Brain pericyte (primary cell): ENCODE measurements around the gene SEC22C.

Experiments
- DNase-seq: peaks from one replicate; pipeline ENCODE4 v3.0.0-alpha.2; 2012; ENCODE audit warnings: low read depth, low spot score

SEC22C gene

DNA sequence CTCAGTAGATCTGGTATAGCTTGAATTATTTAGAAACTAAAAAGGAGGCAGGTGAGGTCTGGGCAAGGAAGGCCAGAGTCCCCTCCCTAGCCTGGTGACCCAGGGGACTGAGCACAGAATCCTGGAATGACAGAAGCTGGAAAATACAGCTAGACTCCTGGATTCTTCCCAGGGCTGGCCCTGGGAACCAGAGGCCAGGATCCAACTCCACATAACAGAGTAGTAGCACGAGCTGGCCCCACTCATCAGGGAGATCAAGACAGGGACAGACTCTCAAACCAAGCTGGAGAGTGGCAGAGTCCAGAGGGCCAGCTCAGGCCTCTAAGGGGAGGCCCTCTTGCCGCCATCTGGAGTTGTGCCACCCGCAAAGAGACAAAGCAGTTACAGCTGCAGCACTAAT, 68.6 kb downstream of the SEC22C start:
- no peak for DNase-seq

DNA sequence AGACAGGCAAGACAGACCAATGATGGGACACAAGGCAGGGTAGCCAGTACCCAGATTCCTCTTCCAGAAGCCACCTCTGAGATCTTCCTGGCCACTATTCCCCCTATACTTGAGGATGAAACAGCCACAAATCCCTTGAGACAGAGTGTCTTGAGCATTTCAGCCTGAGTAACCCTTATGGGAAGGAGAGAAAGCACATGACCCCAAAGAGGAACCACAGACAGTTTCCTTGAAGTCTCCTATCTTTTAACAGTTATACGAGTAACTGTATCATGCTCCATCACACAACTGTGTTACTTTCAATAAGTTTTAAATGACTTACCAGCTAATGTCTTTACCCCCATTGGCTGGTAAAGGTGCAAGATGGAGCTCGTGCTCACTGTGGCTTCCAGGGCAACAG, 70.0 kb downstream of the SEC22C start:
- no peak for DNase-seq

DNA sequence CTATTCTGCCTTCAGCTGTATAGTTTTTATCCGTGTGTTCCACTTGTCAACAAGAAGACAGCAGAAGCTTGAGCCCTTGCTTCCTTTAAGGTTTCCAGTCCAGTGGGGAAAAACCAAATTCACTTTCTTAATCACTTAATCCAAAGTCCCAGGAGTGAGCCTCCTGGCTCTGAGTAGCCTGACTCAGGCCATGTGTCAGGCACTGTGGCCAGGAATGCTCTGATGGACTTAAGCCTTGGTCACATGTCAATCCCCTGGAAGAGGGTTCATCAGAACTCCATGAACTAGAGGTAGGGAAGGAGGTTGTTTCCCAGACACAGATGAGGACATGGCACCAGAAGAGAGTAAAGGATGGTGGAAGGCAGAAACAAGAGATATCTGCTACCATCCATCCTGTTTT, 70.6 kb downstream of the SEC22C start:
- no peak for DNase-seq

DNA sequence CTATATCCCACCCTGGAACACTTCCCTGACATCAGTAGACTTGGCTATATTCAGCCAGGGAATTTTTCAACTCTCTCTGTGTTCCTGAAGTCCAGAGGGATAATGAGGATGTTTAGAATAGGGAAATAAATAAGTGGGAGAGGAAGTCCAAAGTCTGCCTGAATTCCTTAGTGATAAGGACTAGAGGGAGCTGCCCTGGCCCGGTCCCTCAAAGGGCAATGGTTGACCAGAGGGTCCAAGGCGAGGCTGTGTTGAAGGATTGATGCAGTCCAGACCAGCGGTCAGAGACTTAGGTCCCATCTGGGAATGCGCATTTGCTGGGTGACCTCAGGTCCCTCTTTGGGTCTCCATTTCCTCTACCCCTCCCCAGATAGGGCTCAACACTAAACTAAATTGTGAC, 71.4 kb downstream of the SEC22C start:
- DNase-seq: no peak

DNA sequence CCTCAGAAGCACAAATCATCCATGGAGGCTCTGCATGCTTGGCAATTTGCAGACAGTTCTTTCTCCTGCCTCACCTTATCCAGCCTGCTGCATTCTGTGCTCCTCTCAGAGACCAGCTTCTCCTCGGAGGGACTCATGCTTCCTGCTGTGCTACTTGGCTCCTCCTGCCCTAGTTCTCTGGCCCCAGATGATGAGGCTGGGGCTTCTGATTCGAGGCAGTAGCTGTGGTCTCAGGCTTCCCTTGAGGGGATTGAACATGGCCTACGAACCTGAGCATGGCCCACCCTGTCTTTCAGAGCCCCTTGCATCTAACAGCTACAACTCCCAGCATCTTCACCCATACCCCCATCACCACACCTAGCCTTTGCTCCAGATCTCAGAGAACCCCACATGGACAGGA, 72.7 kb downstream of the SEC22C start:
- no peak for DNase-seq

DNA sequence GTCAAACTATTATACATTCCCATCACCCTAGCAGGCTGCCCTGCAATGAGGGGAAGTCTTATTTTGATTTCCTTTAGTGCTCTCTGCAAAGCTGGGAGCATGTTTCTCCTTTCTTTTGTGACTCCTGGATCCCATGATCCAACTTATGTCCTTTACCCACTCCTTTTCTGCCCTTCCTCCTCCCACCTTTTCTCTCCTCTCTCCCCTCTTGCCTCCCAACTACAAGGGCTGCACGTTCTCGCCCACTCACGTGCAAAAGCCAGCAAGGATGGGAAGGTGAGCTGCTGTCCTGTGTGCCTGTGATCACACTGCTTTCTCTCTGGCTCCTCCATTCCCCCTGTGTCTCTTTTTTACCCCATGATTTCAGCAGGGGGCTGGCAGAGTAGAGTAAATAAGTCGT, 73.2 kb downstream of the SEC22C start:
- DNase-seq: no peak

DNA sequence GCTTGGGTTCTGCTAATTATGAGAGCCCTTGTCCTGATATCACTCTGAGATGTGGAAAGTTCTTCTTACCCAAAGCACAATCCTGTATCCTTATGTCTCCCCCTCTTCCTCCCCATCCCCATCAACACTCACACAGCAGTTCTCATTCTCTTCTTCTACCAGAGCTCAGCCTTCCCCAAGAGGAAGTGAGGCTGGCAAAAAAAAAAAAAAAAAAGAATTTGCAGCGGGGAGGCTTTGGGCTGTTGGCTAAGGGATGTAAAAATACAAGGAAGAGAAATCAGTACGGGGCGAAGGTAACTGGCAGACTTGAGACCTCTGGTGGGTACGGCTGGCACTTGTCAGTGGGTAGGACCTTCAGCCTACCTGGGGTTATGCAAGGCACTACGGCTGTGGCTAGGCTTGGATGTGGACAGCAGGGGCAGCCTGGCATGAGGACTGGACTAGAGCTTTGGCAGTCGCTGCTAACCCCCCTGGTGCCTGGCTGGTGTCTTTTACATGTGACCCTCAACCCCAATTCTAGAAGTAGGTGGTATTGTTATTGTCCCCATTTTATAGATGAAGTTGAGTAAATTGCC, 73.9 kb downstream of the SEC22C start:
- DNase-seq: no peak

DNA sequence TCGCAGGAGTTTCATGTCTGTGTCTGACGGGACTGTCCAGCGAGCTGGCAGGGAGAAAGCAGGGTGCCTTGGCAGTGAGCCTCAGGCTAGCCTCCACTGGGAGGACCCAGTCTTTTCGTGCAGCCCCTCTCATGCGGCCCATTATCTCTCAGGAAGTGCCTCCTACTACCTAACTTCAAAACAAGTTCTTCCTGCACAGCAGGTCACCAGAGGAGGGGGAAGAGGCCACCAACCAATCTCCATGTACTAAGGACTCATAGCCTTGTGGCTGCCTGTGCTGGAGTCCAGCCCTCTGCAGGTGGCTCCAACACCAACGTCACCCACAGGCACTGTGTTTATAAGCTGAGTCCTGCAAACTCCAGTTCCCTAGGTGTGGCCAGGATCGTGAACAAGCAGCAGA, 74.5 kb downstream of the SEC22C start:
- no peak for DNase-seq

DNA sequence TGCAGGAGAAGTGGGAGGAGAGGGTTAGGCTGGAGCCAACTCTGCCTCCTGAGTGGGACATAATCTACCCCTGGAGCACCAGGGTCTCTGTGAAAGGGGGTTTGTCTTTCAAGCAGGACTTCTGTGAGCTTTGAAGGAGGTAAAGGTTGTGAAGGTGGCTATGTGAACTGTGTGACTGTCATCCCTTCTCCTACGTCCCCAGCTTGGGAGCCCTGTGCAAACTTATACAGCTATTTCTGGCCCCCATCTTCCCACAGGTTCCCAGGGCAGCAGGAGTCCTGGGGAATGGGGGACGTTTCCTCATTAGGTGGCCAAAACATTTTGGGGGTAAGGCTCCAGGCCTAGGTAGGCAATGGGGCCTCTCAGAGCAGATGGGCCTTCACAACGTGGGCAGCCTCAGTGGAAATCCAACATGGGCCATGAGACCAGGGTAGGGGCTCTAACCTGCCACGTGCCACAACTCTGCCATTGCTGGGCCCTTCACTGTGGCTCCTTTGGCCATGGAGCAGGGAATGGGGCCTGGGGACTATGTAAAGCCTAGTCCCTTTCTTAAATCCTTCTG, 75.8 kb downstream of the SEC22C start:
- DNase-seq: no peak

DNA sequence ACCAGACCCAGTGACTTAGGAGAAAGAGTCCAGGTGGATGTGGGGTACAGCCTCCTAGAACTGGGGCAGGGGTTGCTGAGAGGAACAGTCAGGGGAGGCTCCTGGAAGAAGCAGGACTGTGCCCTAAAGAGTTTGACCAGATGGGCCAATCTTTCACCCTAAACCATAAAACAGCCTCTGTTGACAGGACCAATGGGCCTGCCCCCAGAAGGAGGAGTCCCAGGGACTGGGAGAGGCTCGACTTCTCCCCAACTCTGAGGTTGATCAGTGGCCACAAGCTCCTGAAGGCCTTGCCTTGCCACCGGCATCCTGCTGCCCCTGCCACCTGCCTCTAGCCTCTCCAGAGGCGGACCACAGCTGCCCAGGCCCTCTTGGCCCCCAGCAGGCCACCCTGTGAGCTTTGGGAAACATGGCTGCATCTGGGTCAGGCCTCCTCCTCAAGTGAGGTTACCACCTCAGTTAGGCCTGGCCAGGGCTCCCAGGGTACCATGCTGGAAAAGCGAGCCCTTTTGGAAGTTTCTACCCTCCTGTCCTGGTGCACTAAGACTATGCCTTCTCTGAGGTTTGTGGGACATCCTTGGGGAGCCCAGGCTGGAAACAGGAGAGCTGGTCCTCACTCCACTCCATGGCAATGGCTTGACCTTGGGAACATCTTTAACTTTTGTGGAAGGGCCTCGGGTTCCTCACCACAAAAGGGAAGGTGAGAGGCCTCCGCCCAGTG, 76.5 kb downstream of the SEC22C start:
- no peak for DNase-seq

DNA sequence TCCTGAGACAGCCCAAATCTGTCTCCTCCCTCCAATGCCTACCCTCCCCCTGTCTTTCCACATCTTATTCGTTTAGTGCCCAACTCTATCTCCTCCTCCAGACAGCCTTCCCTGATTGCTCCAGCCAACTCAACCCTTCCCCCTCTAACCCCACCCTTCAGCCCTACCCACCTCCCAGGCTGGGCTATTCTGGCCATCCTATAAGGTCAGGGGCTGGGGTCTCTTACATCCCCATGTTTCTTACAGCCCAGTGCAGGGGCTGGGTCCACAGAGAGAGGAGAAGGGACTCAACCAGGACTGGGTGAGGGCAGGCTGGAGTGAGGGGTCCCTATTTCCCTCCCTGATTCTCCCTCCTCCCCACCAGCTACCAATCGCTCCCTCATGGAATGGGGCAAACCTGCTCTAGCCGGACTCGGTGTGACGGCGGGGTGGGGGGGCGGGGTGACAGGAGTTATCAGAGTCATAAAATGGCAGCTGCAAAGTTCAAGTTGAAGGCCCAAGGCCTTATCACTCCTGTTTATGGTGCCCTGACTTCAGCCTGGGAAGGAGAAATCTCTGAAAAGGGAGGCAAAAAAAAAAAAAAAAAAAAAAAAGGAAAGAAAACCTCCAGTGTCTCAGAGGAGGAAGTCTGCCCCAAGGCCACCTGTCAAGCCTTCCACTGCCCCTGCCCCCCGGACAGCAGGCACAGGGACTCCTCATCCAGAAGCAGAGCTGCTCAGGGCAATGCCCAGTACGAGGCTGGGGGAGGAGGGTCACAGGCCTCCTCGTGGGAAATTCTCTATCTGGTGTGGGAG, 77.2 kb downstream of the SEC22C start:
- DNase-seq: no peak

DNA sequence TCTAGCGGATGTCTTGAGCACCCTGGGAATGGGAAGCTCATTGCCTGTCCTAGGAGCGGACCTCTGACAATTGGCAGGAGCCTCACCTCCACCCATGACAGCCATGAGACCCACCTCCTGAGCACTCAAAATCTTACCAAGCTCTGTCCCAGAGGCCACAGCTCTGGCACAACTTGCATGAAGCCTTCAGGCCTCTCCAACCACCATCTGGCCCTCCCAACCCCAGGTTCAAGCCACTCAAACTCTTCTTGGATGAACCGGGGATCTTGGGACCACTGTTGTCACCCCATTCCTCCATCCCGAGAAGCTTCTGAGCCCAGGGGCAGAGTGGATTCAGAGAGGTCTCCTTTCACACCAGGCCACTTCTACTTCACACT, 77.8 kb downstream of the SEC22C start:
- no peak for DNase-seq

DNA sequence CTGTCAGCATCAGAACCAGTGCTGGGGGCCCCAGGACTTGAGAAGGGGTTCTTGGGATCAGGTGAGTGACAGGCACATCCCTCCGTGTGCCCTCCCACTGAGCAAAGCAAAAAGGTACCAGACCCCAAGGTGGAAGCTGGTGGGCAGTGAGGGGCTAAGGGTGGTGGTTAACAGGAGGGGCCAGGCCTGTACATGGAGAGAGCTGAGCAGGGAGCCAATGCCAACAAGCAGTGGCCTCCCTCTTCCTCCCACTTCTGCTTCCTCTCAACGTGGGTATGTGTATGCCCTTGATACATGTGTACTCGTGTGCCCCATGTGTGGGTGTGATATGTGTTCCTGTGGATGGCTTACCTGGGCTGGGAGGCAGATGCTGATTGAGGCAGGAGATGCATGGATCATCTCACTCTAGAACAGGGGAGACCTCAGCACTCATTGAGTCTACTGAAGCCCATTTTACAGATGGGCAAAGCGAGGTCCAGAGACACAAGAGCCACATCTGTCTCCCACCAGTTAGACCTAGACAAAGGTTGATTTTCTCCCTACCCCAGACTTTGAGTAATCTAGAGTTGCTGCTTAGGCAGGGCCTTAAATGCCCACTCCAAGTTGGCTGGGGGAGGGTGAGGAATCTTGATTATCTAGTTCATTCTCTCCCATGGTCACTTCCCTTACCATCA, 78.4 kb downstream of the SEC22C start:
- no peak for DNase-seq

DNA sequence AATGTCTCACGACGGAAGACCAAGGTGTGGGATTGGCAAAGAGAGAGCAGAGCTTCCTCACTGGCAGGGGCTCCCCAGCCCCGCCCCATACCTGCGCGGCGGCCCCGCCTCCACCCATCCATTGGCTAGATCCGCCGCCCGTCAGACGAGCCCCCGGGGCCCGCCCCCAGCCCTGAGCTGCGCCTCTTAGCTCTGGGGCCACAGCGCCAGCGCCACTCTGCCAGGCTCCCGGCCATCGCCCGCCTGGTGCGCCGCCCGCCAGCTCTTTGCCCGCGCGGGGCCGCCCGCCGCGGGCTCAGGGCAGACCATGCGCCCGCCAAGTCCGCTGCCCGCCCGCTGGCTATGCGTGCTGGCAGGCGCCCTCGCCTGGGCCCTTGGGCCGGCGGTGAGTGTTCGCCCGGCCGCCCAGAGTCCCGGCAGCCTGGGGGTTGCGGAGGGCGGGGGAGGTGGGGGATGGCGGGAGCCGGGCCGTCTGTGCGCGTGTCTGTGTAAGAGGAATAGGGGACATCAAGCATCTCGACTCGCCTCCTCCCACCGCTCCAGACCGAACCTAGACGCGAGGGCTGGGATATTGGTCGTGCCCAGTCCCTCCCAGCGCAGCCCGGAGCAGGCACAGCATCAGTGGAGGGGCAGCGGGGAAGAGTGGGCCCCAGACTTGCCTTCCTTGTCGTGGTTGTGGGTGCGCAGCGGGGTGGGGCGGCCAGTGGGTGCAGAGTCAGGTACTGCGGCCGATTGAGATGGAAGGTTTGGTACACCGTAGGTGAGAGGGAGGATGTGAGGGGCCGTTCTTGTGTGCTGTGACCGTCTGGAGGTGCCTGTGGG, 79.1 kb downstream of the SEC22C start, which contains the start of gene VIPR1:
VIPR1 (plus strand) TSS at position 215 of the 822 bp plus-strand sequence; CDS start at position 308, 93 bp downstream.
- DNase-seq: no peak

DNA sequence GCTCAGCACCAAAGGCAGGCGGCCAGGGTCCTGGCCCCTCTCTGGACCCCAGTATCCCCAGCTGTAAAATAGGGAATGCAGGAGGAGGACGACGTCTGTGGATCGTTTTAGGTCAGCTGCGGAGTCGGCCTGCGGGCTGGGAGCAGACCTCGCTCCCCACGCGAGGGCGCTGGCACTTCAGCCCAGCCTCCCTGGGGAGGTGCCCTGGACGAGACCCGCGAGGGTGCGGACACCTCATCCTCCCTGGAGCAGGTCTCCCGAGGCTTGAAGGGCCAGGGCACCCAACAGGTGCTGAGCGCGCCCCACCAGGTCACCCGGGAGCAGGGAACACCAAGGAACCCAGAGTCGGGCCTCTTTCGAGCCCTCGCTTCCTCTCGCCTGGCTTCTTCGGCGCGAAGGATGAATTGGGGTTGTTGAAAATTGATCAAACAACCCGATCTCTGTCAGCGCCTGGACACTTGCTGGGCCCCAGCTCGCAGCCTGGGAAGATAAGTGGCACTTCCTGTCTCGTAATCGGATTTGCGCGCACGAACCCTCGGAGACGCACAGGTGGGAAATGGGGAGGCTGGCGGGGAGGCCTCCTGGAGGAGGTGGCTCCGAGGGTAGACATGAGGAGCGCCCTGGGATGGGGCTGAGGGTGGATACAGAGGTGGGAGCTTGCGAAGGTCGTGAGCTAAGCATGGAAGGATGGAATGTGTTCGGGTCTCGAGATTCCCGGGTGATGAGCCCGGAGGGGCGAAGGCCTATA, 79.9 kb downstream of the SEC22C start:
- DNase-seq: no peak

DNA sequence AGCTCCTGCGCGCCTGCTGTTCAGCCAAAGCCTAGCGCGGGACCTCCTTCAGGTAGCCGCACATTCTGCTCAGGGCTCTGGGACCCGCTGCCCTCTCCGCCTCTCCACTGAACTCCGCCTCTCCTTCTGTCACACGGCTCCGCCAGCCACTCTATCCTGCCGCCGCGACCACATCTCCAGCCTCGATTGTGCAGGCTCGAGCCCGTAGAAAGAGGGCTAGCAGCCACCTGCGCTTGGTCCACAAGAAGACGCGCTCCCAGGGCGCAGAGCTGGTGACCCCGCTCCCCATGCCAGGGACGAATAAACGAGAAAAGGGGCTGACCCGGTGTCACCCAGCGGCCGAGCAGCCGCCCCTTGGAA, 80.5 kb downstream of the SEC22C start:
- DNase-seq: no peak

DNA sequence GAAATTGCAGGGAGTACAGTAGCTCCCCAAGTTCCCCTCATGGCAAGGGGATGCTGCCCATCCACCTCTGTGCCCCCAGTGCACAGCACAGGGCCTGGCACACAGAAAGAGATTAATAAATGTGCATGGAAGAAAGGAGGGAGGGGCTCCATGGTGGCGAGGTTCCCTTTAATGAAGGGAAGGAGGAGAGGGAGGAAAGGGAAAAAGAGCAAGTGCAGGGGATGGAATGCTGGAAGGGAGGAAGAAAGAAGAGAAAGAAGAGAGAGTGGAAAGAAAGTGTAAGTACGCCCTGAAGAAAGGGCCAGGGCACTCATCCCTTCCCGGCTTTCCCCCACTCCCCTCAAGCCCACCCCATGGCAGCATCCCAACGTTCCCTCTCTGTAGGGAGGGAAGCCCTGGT, 80.9 kb downstream of the SEC22C start:
- no peak for DNase-seq

DNA sequence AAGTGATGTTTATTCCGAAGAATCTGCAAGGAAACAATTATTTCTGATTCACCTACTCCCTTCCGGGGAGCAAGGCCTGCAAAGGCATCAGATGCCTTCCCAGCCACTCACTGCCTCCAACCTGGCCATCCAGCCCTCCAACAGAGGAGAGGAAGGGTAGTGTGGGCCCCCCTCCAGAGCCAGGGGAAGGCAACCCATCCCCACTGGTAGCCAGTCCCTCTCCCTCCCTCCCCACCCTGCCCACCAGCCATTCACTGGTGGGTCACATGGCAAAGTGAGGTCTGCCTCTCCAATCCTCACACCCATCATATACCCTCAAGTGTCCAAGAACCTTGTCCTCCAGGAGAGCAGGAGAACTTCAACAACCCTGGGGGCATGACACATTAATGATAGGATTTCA, 81.7 kb downstream of the SEC22C start:
- DNase-seq: no peak

DNA sequence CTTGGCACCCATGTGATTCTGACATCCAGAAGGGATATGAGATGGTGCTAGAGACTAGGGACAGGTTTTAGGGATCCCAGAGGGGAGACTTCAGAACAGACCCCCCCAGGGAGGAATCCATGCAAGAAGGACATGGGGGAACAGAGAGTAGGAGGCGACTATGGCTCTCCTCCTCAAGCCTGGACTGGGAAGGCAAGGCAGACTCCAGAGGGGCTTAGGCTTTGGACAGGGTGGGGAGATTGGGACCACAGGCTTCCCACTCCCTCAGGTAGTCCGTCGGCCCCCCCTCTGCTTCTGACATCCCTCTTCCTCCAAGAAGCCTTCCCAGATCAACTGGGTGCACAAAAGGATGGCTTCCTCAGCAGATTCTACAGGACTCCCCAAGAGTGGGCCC, 82.3 kb downstream of the SEC22C start:
- no peak for DNase-seq

DNA sequence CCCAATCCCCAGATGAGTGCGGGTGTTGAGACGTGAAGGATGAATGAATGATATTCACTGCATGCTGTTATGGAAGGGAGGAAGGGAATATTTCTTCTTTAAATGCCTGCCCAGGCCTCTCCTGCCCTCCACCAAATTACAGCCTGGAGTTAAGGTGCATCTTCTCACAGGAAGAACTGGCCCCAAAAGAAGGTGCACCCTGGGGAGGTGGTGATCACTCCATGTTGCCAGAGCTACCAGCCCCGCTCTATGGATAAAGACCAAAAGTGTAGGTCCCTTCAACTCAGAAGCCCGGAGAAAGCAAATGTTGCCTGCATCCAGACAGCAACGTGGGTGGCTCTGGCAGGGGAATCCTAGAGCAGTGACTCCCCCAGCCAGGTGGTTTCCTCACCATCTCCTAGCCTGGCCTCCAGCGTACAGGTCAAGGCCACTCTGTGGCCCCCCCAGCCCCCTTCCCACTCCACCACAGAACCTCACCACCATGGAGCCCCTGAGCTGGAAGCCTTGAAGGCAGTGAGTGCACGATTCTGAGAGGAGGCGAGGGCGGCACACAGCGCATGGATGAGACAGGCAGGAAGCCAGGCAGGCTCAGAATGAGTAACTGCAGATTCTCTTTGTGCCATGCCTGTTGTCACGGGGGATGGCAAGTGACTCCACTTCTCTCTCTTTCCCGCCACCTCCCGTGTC, 82.8 kb downstream of the SEC22C start:
- DNase-seq: no peak
